Erythroblast (primary cell): ENCODE data around the gene GANAB.

ENCODE experiments used
- GATA1 ChIP-seq: IDR thresholded peaks from 2 replicates; pipeline ENCODE4 v1.6.1; 2011; ENCODE audit warnings: low read depth, mild to moderate bottlenecking, control low read depth, low read length, moderate library complexity
- POLR2A ChIP-seq: IDR thresholded peaks from 2 replicates; pipeline ENCODE4 v1.6.1; 2011; ENCODE audit warnings: mild to moderate bottlenecking, low read length

DNA sequence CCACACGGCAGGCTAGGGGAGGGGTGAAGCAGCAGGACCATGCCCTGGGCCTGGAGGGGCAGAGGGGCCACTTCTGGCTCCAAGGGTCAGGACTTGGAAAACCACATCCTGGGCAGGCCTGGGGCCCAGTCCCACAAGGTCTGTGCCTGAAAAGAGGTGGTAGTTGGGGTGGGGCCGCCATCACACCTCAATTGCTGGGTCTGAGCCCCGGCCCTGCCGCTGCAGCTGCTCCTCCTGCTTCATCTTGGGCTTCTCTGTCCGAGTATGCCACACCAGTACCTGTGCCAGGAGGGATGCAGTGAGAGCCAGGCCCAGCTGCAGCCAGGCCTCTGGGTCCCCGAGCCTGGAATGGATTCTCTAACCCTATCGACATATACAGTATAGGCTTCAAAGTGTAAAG lies 30.9 kb downstream of the GANAB start:
- no peak for TF ChIP-seq POLR2A
- no peak for TF ChIP-seq GATA1
